NCI-H1105 treated with DMSO at 0.1 percent for 48 hours (cell line): ENCODE results near the gene VCX.
"Not testable (repeated sequence)": the region's sequence is repeated elsewhere in the genome, so short reads cannot be mapped to it uniquely, and the experiment has no call there.

Experiments
- DNase-seq: peaks from one replicate; lab custom pipeline; 2025; lab: John Stamatoyannopoulos, UW

Gene VCX

DNA sequence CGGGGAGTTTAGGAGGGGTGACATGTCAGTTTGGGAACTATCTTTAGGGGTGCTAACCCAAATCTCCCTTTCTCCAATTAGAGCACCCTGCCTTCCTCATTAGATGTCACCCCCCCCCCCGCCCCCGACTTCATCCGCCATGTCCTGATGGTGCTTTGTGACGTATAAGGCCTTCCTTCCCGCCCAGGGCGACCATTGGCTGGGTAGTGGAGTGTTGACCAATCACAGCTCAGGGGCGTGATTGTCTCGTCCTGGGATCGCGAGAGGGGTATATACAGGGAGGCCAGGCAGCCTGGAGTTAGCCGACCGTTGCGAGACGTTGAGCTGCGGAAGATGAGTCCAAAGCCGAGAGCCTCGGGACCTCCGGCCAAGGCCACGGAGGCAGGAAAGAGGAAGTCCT lies at the start of gene VCX:
VCX (plus strand) TSS at position 301 of the 400 bp plus-strand sequence; CDS start at position 334, 33 bp downstream.
- DNase-seq: not testable (repeated sequence)

- no peak for DNase-seq
Observed at GRCh38 chrX:7798327-7798726, 44.6 kb upstream of the VCX start.

GRCh38 chrX:7801711-7802110 lies 41.3 kb upstream of the VCX start:
- DNase-seq: no peak

DNA sequence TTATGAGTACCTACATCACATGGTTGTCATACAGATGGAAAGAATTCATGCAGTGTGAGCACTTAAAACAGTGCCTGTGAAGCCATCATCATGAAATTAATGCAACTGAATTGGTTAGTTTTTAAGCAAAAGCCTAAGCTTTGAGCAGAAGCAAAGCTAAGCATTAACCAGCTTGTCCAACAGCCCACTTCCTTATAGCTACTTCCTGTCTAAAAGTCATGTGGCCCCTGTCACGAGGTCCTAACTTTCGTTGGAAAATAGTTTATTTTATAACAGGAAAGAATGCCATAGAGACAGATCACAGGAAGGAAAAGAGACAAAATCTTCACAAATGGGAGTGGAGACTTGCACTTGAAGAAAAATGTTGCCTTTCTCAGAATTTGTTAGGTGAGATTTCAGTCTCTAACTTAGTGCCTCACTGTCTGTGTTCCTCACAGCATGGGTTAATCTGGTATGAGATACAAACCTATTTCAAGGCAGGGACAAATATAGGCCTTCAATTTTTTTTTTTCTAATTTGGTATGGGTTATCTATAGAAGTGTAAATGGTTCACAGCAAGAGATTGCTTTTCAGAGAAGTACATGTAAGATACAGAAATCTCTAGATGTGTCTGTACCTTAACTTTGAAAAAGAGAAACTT lies 27.7 kb upstream of the VCX start:
- no peak for DNase-seq

GRCh38 chrX:7828594-7828993 lies 14.4 kb upstream of the VCX start:
- DNase-seq: no peak

DNA sequence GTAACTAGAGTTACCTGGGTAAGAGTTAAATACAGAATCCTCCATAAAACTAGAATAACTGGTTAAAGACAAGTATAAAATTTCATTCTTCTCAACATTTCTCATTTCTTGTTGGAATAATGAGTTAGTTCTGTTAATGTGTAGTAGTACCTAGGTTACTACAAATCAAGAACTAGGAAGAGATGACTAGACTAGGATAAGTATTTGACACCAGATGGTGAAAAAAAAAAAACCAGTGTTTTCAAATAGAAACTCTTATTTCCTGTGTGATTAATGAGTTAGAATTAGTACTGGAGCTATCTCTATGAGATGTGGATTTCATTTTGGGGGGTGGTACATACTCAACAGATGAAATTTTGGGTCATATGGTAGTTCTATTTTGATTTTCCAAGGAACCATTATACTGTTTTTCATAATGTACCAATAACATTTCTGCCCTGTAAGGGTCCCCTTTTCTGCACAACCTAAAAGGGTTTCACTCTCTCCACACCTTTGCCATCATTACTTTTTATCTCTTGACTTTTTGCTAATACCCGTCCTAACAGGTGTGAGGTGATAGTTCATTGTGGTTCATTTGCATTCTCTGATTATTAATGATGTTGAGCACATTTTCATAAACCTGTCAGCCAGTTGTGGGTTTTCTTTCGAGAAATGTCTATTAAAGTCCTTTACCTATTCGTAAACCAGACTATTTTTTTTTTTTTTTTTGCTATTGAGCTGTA lies 1.7 kb upstream of the VCX start:
- DNase-seq: no peak

GRCh38 chrX:7852166-7852565 lies 9.2 kb downstream of the VCX start:
- DNase-seq: no peak

- DNase-seq: no peak
Observed at GRCh38 chrX:7872042-7872441, 29.1 kb downstream of the VCX start.

DNA sequence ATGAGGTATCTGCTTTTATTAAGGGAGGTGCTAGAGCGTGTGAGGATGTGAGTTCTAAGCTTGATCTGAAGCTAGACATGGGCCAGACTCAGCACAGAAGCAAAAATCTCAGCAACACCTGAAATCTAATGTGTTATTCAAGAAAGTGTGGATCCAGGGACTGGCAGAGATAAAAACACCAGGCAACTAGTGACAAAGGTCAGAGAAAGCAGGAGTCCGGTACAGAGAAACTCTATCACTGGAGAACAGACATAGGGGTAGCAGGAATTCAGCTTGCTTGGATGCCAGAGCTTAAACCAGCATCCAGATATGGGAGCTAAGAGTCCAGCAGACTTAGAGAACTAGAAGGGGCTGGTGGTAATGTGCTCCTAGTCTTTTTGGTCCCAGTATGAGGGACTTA lies 34.0 kb downstream of the VCX start:
- DNase-seq: no peak

DNA sequence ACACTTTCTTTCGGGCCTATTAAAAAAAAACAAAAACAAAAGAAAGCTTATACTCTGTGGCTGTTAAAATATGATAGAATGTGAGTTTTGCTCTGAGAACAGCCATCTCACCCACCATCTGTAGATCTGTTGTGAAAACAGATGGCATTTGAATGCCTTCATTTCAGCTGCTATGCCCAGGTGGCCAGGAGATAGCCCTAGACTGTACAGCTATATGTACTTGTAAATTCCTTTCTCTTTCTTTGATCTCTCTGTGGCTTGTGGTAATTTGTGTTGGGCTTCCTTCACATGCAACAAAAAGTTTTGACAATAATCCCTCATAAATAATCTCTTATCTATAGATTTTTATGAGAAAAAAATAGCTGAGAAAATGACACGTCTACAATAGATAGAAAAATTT lies 46.2 kb downstream of the VCX start:
- no peak for DNase-seq

DNA sequence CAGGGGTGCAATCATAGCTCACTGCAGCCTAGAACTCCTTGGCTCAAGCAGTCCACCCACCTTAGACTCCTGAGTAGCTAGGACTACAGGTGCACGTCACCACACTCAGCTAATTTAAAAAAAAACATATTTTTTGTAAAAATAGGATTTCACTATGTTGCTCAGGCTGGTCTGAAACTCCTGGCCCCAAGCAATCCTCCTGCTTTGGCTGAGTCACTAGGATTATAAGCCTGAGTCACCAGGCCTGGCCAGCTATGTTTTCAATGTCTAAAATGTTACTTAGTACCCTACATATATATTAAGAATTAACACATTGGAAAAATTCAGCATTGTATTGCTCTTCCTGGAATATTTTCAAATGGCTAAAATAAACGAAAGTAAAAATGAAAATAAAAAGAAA lies 46.7 kb downstream of the VCX start:
- DNase-seq: no peak

GRCh38 chrX:7891928-7892327 lies 49.0 kb downstream of the VCX start:
- no peak for DNase-seq
